Fibroblast of pulmonary artery (primary cell): ENCODE results near the gene CTRL.

Source experiments
- DNase-seq: peaks from one replicate; pipeline ENCODE4 v3.0.0-alpha.2; 2010; ENCODE audit warnings: low read depth
- H3K4me3 ChIP-seq: replicated peaks from 2 replicates; pipeline ENCODE4 v1.5.1; 2011; ENCODE audit warnings: low read depth, mild to moderate bottlenecking, control low read depth, low read length, moderate library complexity
- TF ChIP-seq, protein P1 (sequence below): IDR thresholded peaks from 2 replicates; pipeline ENCODE4 v1.5.1; 2011; ENCODE audit warnings: mild to moderate bottlenecking, control low read depth, low read length, inconsistent platforms; ENCODE audit errors: missing control alignments

Gene CTRL

DNA sequence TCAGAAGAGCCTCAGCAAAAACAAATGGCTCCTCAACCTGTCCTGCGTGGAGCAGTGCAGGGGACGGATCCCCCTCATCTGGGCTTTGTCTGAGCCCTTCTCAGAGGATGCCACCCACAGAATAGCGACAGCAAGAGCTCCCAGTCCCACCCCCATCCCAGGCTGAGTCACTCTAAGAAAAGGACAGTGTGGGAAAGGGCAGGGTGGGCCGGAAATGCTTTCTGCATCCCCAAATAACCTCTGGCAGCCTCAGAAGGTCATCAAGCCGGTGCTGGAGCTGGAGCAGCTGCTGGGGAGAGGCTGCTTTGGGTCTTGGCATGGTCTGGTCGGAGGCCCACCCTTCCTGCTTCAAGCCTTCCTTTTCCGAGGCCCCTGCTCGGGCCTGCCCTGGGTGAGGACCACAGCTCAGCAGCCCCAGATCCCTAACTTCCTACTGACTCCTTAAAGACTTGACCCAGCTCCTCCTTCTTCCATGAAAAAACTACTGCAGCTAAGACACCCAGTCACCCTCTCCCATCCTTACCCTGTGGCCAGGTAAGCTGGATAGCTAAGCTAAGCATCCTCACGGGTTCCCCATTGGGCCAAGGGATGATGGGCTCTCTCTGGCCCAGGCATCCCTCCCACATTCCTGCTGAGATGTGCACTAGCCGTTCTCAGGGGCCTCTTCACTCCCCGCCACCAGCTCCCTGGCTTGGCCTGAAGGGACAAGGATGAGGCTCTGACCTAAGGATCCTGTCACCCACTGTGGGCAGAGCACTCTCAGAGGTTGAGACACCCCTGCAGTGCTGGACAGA, 28.1 kb upstream of the CTRL start:
- peak; percentile 53 for DNase-seq
- TF ChIP-seq, protein P1, sequence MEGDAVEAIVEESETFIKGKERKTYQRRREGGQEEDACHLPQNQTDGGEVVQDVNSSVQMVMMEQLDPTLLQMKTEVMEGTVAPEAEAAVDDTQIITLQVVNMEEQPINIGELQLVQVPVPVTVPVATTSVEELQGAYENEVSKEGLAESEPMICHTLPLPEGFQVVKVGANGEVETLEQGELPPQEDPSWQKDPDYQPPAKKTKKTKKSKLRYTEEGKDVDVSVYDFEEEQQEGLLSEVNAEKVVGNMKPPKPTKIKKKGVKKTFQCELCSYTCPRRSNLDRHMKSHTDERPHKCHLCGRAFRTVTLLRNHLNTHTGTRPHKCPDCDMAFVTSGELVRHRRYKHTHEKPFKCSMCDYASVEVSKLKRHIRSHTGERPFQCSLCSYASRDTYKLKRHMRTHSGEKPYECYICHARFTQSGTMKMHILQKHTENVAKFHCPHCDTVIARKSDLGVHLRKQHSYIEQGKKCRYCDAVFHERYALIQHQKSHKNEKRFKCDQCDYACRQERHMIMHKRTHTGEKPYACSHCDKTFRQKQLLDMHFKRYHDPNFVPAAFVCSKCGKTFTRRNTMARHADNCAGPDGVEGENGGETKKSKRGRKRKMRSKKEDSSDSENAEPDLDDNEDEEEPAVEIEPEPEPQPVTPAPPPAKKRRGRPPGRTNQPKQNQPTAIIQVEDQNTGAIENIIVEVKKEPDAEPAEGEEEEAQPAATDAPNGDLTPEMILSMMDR, result no peak

DNA sequence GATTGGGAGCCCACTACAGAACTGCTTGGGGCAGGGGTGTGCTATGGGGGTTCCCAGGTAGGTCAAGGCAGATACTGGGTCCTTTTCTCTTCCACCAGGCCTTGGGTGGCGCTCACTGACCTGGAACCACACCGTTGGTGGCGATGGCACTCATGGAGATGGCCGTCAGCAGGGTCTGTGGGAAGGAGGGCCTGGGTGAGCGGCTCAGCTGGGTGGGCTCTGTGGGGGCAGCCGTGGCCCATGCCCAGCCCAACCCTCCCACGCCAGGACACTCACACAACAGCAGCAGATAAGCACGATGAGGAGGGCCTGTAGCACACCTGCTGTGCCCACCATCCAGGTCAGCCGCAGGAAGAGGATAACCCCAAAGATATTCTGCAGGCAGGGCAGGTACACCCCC, 26.0 kb upstream of the CTRL start:
- TF ChIP-seq, protein P1, result no peak
- DNase-seq, result no peak
- H3K4me3 ChIP-seq, result no peak overlapping the region

More for the DNA sequence above, 28.1 kb upstream of the CTRL start:
- H3K4me3 ChIP-seq, result no peak overlapping the region

DNA sequence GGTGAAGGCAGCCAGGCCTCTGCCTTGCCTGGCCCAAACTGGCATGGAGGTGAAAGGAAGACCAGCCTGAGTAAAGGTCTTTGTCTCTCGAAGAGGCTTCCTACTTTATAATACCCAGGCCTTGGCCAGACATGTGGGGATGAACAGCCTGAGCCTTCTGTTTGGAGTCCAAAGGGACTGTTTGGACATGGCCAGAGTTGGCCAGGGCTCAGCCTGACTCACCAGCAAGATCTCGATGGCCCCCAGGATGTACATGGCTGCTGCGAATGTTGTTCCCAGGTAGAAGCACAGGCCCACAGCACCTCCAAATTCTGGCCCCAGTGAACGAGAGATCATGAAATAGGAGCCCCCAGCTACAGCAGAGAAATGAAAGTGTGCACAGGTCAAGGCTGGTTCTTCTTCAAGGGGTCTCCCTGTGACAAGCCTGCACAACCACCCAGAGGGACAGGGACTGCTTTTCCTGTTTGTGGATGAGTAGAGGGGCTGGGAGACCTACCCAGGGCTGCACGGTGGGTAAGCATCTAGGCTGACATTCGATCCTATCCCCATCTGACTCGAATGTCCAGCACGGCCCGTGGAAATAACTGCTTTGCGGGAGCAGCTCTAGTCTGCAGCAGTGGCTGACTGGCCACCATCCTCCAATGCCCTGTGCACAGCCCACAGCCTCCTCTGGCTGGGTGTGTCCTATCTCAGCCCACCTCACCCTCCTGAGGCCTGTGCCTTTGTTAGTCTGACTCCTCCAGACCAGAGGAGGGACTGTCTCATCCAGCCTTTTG, 22.9 kb upstream of the CTRL start:
- TF ChIP-seq, protein P1, result no peak
- DNase-seq, result no peak
- no peak overlapping the region for H3K4me3 ChIP-seq

DNA sequence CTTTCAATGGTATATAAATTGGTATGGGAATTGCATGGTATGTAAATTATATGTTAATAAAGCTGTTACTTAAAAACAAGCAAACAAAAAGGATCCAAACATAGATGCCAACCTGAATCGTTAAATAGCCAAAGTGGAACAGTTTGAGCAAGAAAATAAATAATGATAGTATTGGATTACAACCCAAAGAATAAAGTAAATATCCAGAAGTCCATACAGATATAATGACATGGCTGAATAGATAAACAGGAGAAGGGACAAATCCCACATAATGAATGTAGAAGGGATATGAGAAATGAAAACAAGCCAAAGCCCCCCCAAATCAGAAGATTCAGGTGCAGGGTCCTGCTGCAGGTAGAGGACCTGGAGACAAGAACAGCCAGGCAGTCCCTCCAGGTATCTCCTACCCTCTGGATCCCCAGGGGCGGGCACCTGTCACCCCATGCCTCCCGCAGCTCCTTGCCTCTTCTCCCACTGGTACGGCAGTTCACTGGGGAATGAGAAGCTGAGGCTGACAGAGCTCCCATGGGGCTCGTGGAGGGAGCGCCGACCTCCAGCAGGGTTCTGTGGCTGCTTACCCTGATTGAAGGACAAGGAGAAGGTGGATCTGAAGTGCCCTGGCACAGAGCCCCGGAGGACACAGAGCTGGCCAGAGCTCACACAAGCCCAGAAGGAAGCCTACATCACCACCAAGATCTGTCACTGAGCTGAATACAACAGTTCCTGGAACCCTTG, 22.1 kb upstream of the CTRL start:
- DNase-seq, result no peak
- TF ChIP-seq, protein P1, result no peak

DNA sequence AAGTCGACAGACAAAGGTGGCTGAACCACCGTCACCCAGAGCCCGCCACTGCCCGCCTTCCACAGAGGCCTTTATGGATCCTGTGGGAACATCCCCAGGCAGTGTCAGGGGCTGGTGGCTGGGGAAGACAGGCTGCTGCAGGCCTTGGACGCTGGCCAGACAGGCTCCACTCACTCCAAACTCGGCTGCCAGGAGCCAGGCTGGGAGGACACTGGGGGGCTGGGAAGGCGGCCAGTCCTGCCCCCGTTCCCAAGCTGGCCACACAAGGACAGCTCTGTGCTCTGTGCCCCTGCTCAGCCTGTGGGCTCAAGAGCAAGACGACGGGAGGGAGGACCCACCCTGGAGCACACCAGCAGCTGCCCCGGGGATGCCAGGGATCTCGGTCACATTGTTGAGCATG, 19.8 kb upstream of the CTRL start:
- no peak for DNase-seq
- no peak overlapping the region for H3K4me3 ChIP-seq
- TF ChIP-seq, protein P1, result no peak

More for the DNA sequence above, 22.1 kb upstream of the CTRL start:
- H3K4me3 ChIP-seq, result no peak overlapping the region

- no peak for DNase-seq
- TF ChIP-seq, protein P1, result no peak
- no peak overlapping the region for H3K4me3 ChIP-seq
Measured at GRCh38 chr16:67950335-67950843, 18.7 kb upstream of the CTRL start.
